Fibroblast of the aortic adventitia (primary cell): ENCODE data around the gene ZNF586. TPM values are rescaled to one million over a fixed set of nuclear protein-coding genes. Genes with fewer than 3 reads are reported as not detected.
A peak's percentile ranks its signal among the peaks of the same experiment; 100 is the strongest.

Experiments
- DNase-seq: peaks from one replicate; pipeline ENCODE4 v3.0.0-alpha.2; 2010; ENCODE audit warnings: low read depth
- H3K4me3 ChIP-seq: 2 replicates; pipeline ENCODE4 v1.5.1; 2011; ENCODE audit warnings: low read depth, mild to moderate bottlenecking, control low read depth, low read length, moderate library complexity
- CTCF ChIP-seq: IDR thresholded peaks from 2 replicates; pipeline ENCODE4 v1.5.1; 2011; ENCODE audit warnings: mild to moderate bottlenecking, low read length, control low read depth, inconsistent platforms; ENCODE audit not compliant: insufficient read depth
- total RNA-seq: library from RNA; depleted of rRNA; stranded (reverse); fragments of >200 nt; gene quantifications from 2 replicates; pipeline ENCODE4 v1.2.3, GENCODE V29; 2012; ENCODE audit warnings: low replicate concordance

ZNF586 gene
- total RNA-seq, 1 donor, result 15.0 TPM

- DNase-seq, result no peak
- peak overlapping the region; percentile 98 for H3K4me3 ChIP-seq
- TF ChIP-seq CTCF, result no peak
Measured at GRCh38 chr19:57747472-57747807, 22.0 kb upstream of the ZNF586 start.

GRCh38 chr19:57748029-57748428 lies 21.4 kb upstream of the ZNF586 start:
- DNase-seq, result no peak
- peak overlapping the region; percentile 98 for H3K4me3 ChIP-seq
- no peak for TF ChIP-seq CTCF

GRCh38 chr19:57754091-57754673 lies 15.3 kb upstream of the ZNF586 start:
- H3K4me3 ChIP-seq, result no peak overlapping the region
- DNase-seq, result no peak
- TF ChIP-seq CTCF, result no peak

GRCh38 chr19:57755031-57755430 lies 14.4 kb upstream of the ZNF586 start:
- TF ChIP-seq CTCF, result no peak
- no peak overlapping the region for H3K4me3 ChIP-seq

GRCh38 chr19:57757941-57758340 lies 11.5 kb upstream of the ZNF586 start:
- no peak overlapping the region for H3K4me3 ChIP-seq
- no peak for DNase-seq
- no peak for TF ChIP-seq CTCF

More at GRCh38 chr19:57755031-57755430, 14.4 kb upstream of the ZNF586 start:
- no peak for DNase-seq

- TF ChIP-seq CTCF, result no peak
- no peak for DNase-seq
- H3K4me3 ChIP-seq, result no peak overlapping the region
Measured at GRCh38 chr19:57759096-57759495, 10.4 kb upstream of the ZNF586 start.

- DNase-seq, result no peak
- no peak overlapping the region for H3K4me3 ChIP-seq
- no peak for TF ChIP-seq CTCF
Measured at GRCh38 chr19:57771417-57771816, 1.9 kb downstream of the ZNF586 start.
